Esophagus squamous epithelium (tissue), 4 donors: ENCODE results near the gene CHMP1A.

Experiments
- CTCF ChIP-seq, 6 experiments: fragments of 450-650 bp in 4 of 6; fragments of 200-600 bp in 2 of 6; sonication (generic) in 2 of 6; IDR thresholded peaks; one replicate each; pipeline ENCODE4 v1.5.1; 2016 to 2019; ENCODE audit warnings: antibody characterized with exemption in 6 of 6, mild to moderate bottlenecking in 4 of 6, moderate library complexity in 4 of 6
- POLR2A ChIP-seq, 4 donors: fragments of 450-650 bp; IDR thresholded peaks; one replicate each; pipeline ENCODE4 v1.6.1; 2017; ENCODE audit warnings: antibody characterized with exemption in 4 of 4, mild to moderate bottlenecking in 4 of 4, moderate library complexity in 3 of 4

GRCh38 chr16:89691986-89692569 lies 34.6 kb upstream of the CHMP1A start:
- TF ChIP-seq CTCF (IDR thresholded peaks at IDR 0.05) (no peak), POLR2A (IDR thresholded peaks at IDR 0.05) (no peak)
